NCI-H1092 (cell line): ENCODE data around the gene ANGPTL7.

Source experiments
- DNase-seq: peaks from one replicate; lab custom pipeline; 2025; lab: John Stamatoyannopoulos, UW

The ANGPTL7 gene

GRCh38 chr1:11204396-11205190 is 15.4 kb downstream of the ANGPTL7 start:
- DNase-seq: no peak

- DNase-seq: no peak
These were observed 18.9 kb downstream of the ANGPTL7 start for GRCh38 chr1:11207898-11208611.

GRCh38 chr1:11211461-11211860 is 22.3 kb downstream of the ANGPTL7 start:
- DNase-seq: no peak

GRCh38 chr1:11211925-11212587 is 22.9 kb downstream of the ANGPTL7 start:
- no peak for DNase-seq

- no peak for DNase-seq
These were observed 25.7 kb downstream of the ANGPTL7 start for GRCh38 chr1:11214698-11215380.

GRCh38 chr1:11215381-11216005 is 26.3 kb downstream of the ANGPTL7 start:
- DNase-seq: no peak

- DNase-seq: no peak
These were observed 26.9 kb downstream of the ANGPTL7 start for GRCh38 chr1:11216074-11216473.

GRCh38 chr1:11227106-11228077 is 38.2 kb downstream of the ANGPTL7 start:
- no peak for DNase-seq

GRCh38 chr1:11229203-11229602 is 40.0 kb downstream of the ANGPTL7 start:
- no peak for DNase-seq

- DNase-seq: no peak
These were observed 44.1 kb downstream of the ANGPTL7 start for GRCh38 chr1:11233208-11233607.

- DNase-seq: no peak
These were observed 48.2 kb downstream of the ANGPTL7 start for GRCh38 chr1:11237356-11237755.

GRCh38 chr1:11238311-11238710 is 49.2 kb downstream of the ANGPTL7 start:
- DNase-seq: no peak

- DNase-seq: no peak
These were observed 56.1 kb downstream of the ANGPTL7 start for GRCh38 chr1:11245248-11245647.
